Activated CD8-positive, alpha-beta T cell treated with anti-CD3 and anti-CD28 coated beads for 36 hours (primary cell): ENCODE measurements around the gene TAS2R46. TPM values are rescaled to one million over a fixed set of nuclear protein-coding genes. Genes with fewer than 3 reads are reported as not detected.
A peak's percentile ranks its signal among the peaks of the same experiment; 100 is the strongest.

Experiments
- ATAC-seq: fragments of 200-7000 bp; cut with Tn5 transposase; one replicate; pipeline ENCODE4 v1.10.0; 2021; ENCODE audit warnings: mild to moderate bottlenecking, moderate library complexity
- CTCF ChIA-PET: fragments of 350-600 bp; sonication (Branson Sonifier 250); formaldehyde crosslinking; loops from one replicate; lab custom pipeline; 2021; ENCODE audit warnings: antibody characterized with exemption; lab: Charles Lee
- POLR2A ChIA-PET: fragments of 350-600 bp; sonication (Branson Sonifier 250); formaldehyde crosslinking; loops from one replicate; lab custom pipeline; 2021; ENCODE audit warnings: antibody characterized with exemption; lab: Charles Lee
- DNase-seq: peaks from one replicate; pipeline ENCODE4 v3.0.0-alpha.2; 2020
- H3K27ac Mint-ChIP-seq: one replicate; pipeline ENCODE4 v1.8.0; 2021; ENCODE audit warnings: mild to moderate bottlenecking, mixed read lengths
- H3K27me3 Mint-ChIP-seq: one replicate; pipeline ENCODE4 v1.8.0; 2021; ENCODE audit warnings: mixed read lengths
- H3K36me3 Mint-ChIP-seq: one replicate; pipeline ENCODE4 v1.8.0; 2021; ENCODE audit warnings: low read depth, mixed read lengths
- H3K4me1 Mint-ChIP-seq: one replicate; pipeline ENCODE4 v1.8.0; 2021; ENCODE audit warnings: low read depth, mixed read lengths
- H3K4me3 Mint-ChIP-seq: one replicate; pipeline ENCODE4 v1.8.0; 2021; ENCODE audit warnings: mild to moderate bottlenecking, moderate library complexity, mixed read lengths
- H3K9me3 Mint-ChIP-seq: one replicate; pipeline ENCODE4 v1.8.0; 2021; ENCODE audit warnings: mixed read lengths
- intact Hi-C: fragments of 100-400 bp; cut with micrococcal nuclease; formaldehyde crosslinking; loops from one replicate; pipeline ENCODE4 v1.10.0; 2022
- total RNA-seq, 2 experiments: library from RNA; stranded (reverse); gene quantifications; one replicate each; pipeline ENCODE4 v1.2.3, GENCODE V29; 2021
- TF ChIP-seq, protein P1 (sequence below): fragments of 200-600 bp; IDR thresholded peaks from one replicate; pipeline ENCODE4 v1.8.0; 2022; ENCODE audit warnings: antibody characterized with exemption, mild to moderate bottlenecking

The TAS2R46 gene
- total RNA-seq, 2 experiments from 2014 or later, result 0.45 to 1.3 TPM

DNA sequence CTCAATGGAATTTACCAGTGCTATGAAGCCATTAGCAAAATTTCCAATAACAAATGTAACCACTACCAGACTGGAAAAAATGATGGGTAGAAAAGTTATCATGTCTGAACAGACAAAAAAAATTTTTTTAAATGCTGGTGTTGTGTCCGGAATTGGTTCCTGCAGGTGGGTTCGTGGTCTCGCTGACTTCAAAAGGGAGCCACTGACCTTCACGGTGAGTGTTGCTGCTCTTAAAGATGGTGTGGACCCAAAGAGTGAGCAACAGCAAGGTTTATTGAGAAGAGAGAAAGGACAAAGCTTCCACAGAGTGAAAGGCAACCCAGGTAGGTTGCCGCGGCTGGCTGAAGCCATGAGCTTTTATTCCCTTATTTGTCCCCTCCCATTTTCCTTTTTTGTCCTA lies 30.0 kb upstream of the TAS2R46 start, which contains the start of gene TAS2R43:
Gene TAS2R43 (minus strand): TSS at position 186 of the 400 bp plus-strand sequence. CDS start 84 bp downstream, at position 102.
- Mint-ChIP-seq H3K27me3 (no peaks in the 10 kb centered on the region), H3K36me3 (no peaks in the 10 kb centered on the region), H3K4me3 (no peak within 1 kb of the TSS), H3K27ac (no peak within 1 kb of the TSS), H3K4me1 (no peaks in the 10 kb centered on the region), H3K9me3 (no peaks in the 10 kb centered on the region)
- TF ChIP-seq, protein P1, sequence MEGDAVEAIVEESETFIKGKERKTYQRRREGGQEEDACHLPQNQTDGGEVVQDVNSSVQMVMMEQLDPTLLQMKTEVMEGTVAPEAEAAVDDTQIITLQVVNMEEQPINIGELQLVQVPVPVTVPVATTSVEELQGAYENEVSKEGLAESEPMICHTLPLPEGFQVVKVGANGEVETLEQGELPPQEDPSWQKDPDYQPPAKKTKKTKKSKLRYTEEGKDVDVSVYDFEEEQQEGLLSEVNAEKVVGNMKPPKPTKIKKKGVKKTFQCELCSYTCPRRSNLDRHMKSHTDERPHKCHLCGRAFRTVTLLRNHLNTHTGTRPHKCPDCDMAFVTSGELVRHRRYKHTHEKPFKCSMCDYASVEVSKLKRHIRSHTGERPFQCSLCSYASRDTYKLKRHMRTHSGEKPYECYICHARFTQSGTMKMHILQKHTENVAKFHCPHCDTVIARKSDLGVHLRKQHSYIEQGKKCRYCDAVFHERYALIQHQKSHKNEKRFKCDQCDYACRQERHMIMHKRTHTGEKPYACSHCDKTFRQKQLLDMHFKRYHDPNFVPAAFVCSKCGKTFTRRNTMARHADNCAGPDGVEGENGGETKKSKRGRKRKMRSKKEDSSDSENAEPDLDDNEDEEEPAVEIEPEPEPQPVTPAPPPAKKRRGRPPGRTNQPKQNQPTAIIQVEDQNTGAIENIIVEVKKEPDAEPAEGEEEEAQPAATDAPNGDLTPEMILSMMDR, result no peak
- ChIA-PET CTCF (no interaction called here), POLR2A (no interaction called here)
- intact Hi-C loops, result no loop called here
- ATAC-seq, result no peak
- no peak for DNase-seq

DNA sequence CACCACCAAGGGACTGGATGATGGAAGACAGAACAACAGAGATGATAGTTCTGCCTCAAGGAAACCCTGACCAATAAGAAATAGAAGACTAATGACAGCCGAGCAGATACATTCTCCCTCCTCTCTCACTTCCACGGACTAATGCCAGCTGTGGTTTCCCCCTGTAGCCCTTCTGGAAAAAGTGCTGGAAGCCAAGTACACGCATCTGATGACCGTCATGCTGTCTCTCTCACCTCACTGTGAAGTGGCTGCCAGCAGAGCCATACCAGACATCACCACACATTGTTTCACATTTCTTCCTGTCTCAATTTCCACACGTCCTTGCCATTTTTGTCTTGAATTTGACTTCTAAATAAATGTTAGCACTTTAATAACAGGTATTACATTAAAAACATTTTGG lies 27.2 kb upstream of the TAS2R46 start:
- TF ChIP-seq, protein P1, result no peak
- DNase-seq (no peak), ATAC-seq (no peak)
- peaks cover 5% of the 10 kb centered on the region for H3K4me1 Mint-ChIP-seq
- H3K27ac Mint-ChIP-seq, result no peak overlapping the region
- POLR2A ChIA-PET, result no interaction called here
- CTCF ChIA-PET, result no interaction called here
- H3K9me3 Mint-ChIP-seq, result no peaks in the 10 kb centered on the region
- H3K4me3 Mint-ChIP-seq, result no peak overlapping the region
- H3K27me3 Mint-ChIP-seq, result no peaks in the 10 kb centered on the region
- intact Hi-C loops, result no loop called here
- peaks cover 5% of the 10 kb centered on the region for H3K36me3 Mint-ChIP-seq

DNA sequence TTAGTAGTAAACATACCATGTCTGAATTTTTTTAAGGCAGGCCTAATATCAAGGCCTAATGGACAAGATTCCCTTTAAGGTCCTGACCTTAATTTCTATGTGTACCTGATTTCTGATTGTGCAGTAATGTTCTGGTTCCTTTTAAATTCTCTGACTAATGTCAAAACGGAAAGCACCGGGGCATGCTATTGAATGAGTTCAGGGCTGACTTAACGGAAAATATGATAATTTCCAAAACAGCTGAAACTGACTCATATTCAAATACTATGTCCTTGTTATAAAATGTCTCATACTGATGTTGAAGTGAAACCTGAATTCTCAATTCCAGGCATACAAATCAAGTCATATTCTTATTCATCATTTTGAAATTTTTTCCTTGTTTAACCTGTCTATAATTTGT lies 23.3 kb upstream of the TAS2R46 start:
- DNase-seq (peak; percentile 20), ATAC-seq (peak; percentile 39)
- ChIA-PET POLR2A (no interaction called here), CTCF (no interaction called here)
- H3K9me3 Mint-ChIP-seq, result peaks cover 7% of the 10 kb centered on the region
- TF ChIP-seq, protein P1, result no peak
- H3K27me3 Mint-ChIP-seq, result no peaks in the 10 kb centered on the region
- no peak overlapping the region for H3K4me3 Mint-ChIP-seq
- H3K27ac Mint-ChIP-seq, result no peak overlapping the region
- intact Hi-C loops, result no loop called here
- peaks cover 5% of the 10 kb centered on the region for H3K4me1 Mint-ChIP-seq
- peaks cover 15% of the 10 kb centered on the region for H3K36me3 Mint-ChIP-seq

DNA sequence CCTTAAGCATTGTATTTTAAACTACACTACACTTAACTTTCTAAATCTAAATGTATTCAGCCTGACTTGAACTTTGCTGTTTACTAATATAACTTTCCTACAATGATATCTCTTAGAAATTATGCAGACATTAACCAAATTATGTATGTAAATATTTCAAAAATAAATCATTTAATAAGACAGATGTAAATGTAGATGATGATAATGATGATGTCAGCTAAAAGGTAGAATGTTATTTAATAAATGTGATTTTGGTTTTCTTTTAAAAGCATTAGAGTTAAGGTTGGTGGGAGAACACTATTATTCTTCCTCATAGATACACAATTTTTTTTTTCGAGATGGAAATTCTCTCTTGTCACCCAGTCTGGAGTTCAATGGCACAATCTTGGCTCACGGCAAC lies 19.9 kb upstream of the TAS2R46 start:
- ChIA-PET CTCF (no interaction called here), POLR2A (no interaction called here)
- Mint-ChIP-seq H3K9me3 (peaks cover 8% of the 10 kb centered on the region), H3K27ac (no peak overlapping the region), H3K4me1 (peaks cover 5% of the 10 kb centered on the region), H3K36me3 (peaks cover 15% of the 10 kb centered on the region), H3K27me3 (no peaks in the 10 kb centered on the region), H3K4me3 (no peak overlapping the region)
- TF ChIP-seq, protein P1, result no peak
- intact Hi-C loops, result no loop called here
- DNase-seq (no peak), ATAC-seq (no peak)

DNA sequence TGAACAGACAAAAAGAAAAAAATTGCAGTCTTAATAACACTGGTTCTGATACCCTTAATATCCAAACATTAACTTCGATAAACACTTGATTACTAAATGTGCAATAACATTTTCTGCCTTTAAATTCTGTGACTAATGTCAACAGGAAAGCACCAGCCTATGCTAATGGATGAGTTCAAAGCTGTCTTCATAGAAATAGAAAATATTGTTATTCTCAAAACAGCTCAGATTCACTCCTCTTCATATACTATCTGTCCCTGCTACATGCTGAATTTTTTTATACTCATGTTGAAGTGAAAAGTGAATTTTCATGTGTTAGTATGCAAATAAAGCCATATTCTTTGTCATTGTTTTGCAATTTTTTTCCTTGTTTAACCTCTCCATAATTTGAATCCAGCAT lies 16.2 kb upstream of the TAS2R46 start:
- H3K27ac Mint-ChIP-seq, result no peak overlapping the region
- no peaks in the 10 kb centered on the region for H3K27me3 Mint-ChIP-seq
- peaks cover 9% of the 10 kb centered on the region for H3K36me3 Mint-ChIP-seq
- DNase-seq, result no peak
- no peak overlapping the region for H3K4me3 Mint-ChIP-seq
- H3K4me1 Mint-ChIP-seq, result peaks cover 4% of the 10 kb centered on the region
- ChIA-PET CTCF (no interaction called here), POLR2A (no interaction called here)
- intact Hi-C loops, result no loop called here
- peaks cover 6% of the 10 kb centered on the region for H3K9me3 Mint-ChIP-seq
- TF ChIP-seq, protein P1, result no peak
- ATAC-seq, result no peak
